GM12878 (cell line): ENCODE data around the gene VCAM1. TPM values are rescaled to one million over a fixed set of nuclear protein-coding genes. Genes with fewer than 3 reads are reported as not detected.

Experiments
- ATAC-seq: fragments of 200-7000 bp; cut with Tn5 transposase; 3 replicates; pipeline ENCODE4 v1.9.1; 2020; ENCODE audit warnings: mild to moderate bottlenecking, moderate library complexity
- BruUV-seq: library from RNA; stranded (reverse); fragments of 400-500 nt; replicated peaks from 2 replicates; lab custom pipeline; 2021; lab: Mats Ljungman, UMichigan
- CTCF ChIA-PET: fragments of 300-600 bp; sonication (Branson Sonifier 250); formaldehyde crosslinking; extraction: SDS; loops from one replicate; lab custom pipeline; 2021; ENCODE audit warnings: inconsistent platforms; lab: Yijun Ruan, JAX
- POLR2A ChIA-PET: fragments of 350-600 bp; formaldehyde crosslinking; extraction: SDS; loops from one replicate; lab custom pipeline; 2021; ENCODE audit warnings: inconsistent platforms; lab: Charles Lee
- RAD21 ChIA-PET: fragments of 300-600 bp; sonication (Branson Sonifier 250); formaldehyde crosslinking; loops from one replicate; lab custom pipeline; 2023; ENCODE audit warnings: antibody characterized with exemption; ENCODE audit not compliant: unreplicated experiment; lab: Charles Lee
- SMC1A ChIA-PET: fragments of 300-600 bp; sonication (Branson Sonifier 250); formaldehyde crosslinking; loops from one replicate; lab custom pipeline; 2023; ENCODE audit not compliant: unreplicated experiment, uncharacterized antibody; lab: Charles Lee
- DNase-seq: peaks from one replicate; pipeline ENCODE4 v3.0.0-alpha.2; 2011; ENCODE audit warnings: low read depth, low spot score
- FAIRE-seq: peaks from 3 replicates; lab custom pipeline; 2011; peaks lifted over from hg19 to GRCh38; lab: Jason Lieb, UNC
- H2AFZ ChIP-seq: 2 replicates; pipeline ENCODE4 v1.6.0; 2011; ENCODE audit warnings: low read depth, low read length, control low read depth; ENCODE audit not compliant: control insufficient read depth
- H3K27ac ChIP-seq: 2 replicates; pipeline ENCODE4 v1.5.1; 2011; ENCODE audit warnings: control low read depth; ENCODE audit not compliant: control insufficient read depth, insufficient read depth
- H3K27me3 ChIP-seq, 2 experiments: replicated peaks in 1 of 2; 2 replicates each; pipeline versions ENCODE4 v1.6.0 to v1.6.1; 2011; ENCODE audit warnings: low read length in 1 of 2; ENCODE audit not compliant: control insufficient read depth in 2 of 2, insufficient read depth in 2 of 2
- H3K36me3 ChIP-seq, 2 experiments: 2 replicates each; pipeline ENCODE4 v1.5.1; 2011; ENCODE audit warnings: low read length in 1 of 2; ENCODE audit not compliant: control insufficient read depth in 2 of 2, insufficient read depth in 2 of 2
- H3K4me1 ChIP-seq: 2 replicates; pipeline ENCODE4 v1.6.1; 2011; ENCODE audit warnings: mild to moderate bottlenecking, low read length, moderate library complexity, mixed read lengths; ENCODE audit not compliant: control insufficient read depth, insufficient read depth
- H3K4me2 ChIP-seq: 2 replicates; pipeline ENCODE4 v1.6.0; 2011; ENCODE audit warnings: control low read depth; ENCODE audit not compliant: control insufficient read depth, insufficient read depth
- H3K4me3 ChIP-seq: fragments of 200-600 bp; sonication (generic); 2 replicates; pipeline ENCODE4 v1.5.1; 2016
- H3K79me2 ChIP-seq: 2 replicates; pipeline ENCODE4 v1.6.0; 2011; ENCODE audit warnings: low read length; ENCODE audit not compliant: control insufficient read depth, insufficient read depth
- H3K9ac ChIP-seq: 2 replicates; pipeline ENCODE4 v1.8.0; 2011; ENCODE audit warnings: low read length, control low read depth, mixed read lengths; ENCODE audit not compliant: control insufficient read depth, insufficient read depth
- H3K9me3 ChIP-seq: replicated peaks from 3 replicates; pipeline ENCODE4 v1.5.1; 2011; ENCODE audit warnings: mild to moderate bottlenecking, low read length; ENCODE audit not compliant: control insufficient read depth, insufficient read depth
- H4K20me1 ChIP-seq: 2 replicates; pipeline ENCODE4 v1.6.0; 2011; ENCODE audit not compliant: control insufficient read depth, insufficient read depth
- CBX5 ChIP-seq: sonication (generic); IDR thresholded peaks from 2 replicates; pipeline ENCODE4 v1.6.1; 2016; ENCODE audit warnings: low read depth, moderate library complexity, mild to moderate bottlenecking, inconsistent platforms
- DPF2 ChIP-seq: fragments of 450-650 bp; IDR thresholded peaks from 2 replicates; pipeline ENCODE4 v1.6.1; 2017; ENCODE audit warnings: mild to moderate bottlenecking
- GABPA ChIP-seq: IDR thresholded peaks from 2 replicates; pipeline ENCODE4 v1.6.1; 2014; ENCODE audit warnings: antibody characterized with exemption, low read depth, mild to moderate bottlenecking, inconsistent platforms
- GATAD2B ChIP-seq: fragments of 450-650 bp; conservative IDR thresholded peaks from 2 replicates; pipeline ENCODE4 v1.6.1; 2017; ENCODE audit warnings: low read depth, mild to moderate bottlenecking, moderate library complexity
- NR2C1 ChIP-seq: fragments of 450-650 bp; IDR thresholded peaks from 2 replicates; pipeline ENCODE4 v1.6.1; 2017; ENCODE audit warnings: antibody characterized with exemption, mild to moderate bottlenecking, moderate library complexity
- PML ChIP-seq: IDR thresholded peaks from 2 replicates; pipeline ENCODE4 v1.6.1; 2012; ENCODE audit warnings: low read length, inconsistent platforms
- SRF ChIP-seq, 2 experiments: IDR thresholded peaks; 2 replicates each; pipeline ENCODE4 v1.6.1; 2011; ENCODE audit warnings: low read depth in 2 of 2, low read length in 2 of 2, mild to moderate bottlenecking in 1 of 2, moderate library complexity in 1 of 2
- TCF3 ChIP-seq: IDR thresholded peaks from 2 replicates; pipeline ENCODE4 v1.6.1; 2012; ENCODE audit warnings: low read depth, mild to moderate bottlenecking, low read length, borderline replicate concordance; ENCODE audit not compliant: insufficient read depth
- ZBED1 ChIP-seq: IDR thresholded peaks from 2 replicates; pipeline ENCODE4 v1.6.1; 2016; ENCODE audit warnings: borderline replicate concordance
- WGBS: methylation state at CpG from one replicate; pipeline ENCODE4 v1.1.6; 2016; ENCODE audit warnings: low lambda C conversion rate; ENCODE audit not compliant: insufficient replicate concordance, insufficient coverage; ENCODE audit errors: missing lambda C conversion rate; 5-methylcytosine and 5-hydroxymethylcytosine counted together
- in situ Hi-C: fragments of 300-500 bp; cut with MboI; formaldehyde crosslinking; loops from 9 replicates; pipeline ENCODE4 v1.14.3; 2018; ENCODE audit warnings: mixed read lengths
- intact Hi-C: fragments of 100-400 bp; cut with micrococcal nuclease; formaldehyde crosslinking; loops from one replicate; pipeline ENCODE4 v1.14.2; 2022; ENCODE audit not compliant: unreplicated experiment
- polyA plus RNA-seq, 11 experiments: library from polyadenylated mRNA; depleted of rRNA in 4 of 11; unstranded in 6 of 11; stranded (reverse) in 5 of 11; fragments of >200 nt; fragmentation: Nextera tagmentation in 4 of 11; fragmentation: Illumina TruSeq in 1 of 11; extraction: Ambion mirVana in 4 of 11; extraction: Trizol in 1 of 11; gene quantifications; 1 replicate in 1 of 11; 2 replicates in 10 of 11; pipeline versions ENCODE4 v1.2.1 to v1.2.3, GENCODE V29; 2011 to 2016; ENCODE audit warnings: inconsistent platforms in 2 of 11, missing spikeins in 2 of 11, low read depth in 1 of 11
- total RNA-seq, 4 experiments: library from RNA; depleted of rRNA in 3 of 4; stranded (reverse); fragments of >200 nt in 3 of 4; fragmentation: Illumina TruSeq in 1 of 4; extraction: Trizol in 1 of 4; gene quantifications; 2 replicates each; pipeline versions ENCODE4 v1.2.1 to v1.2.3, GENCODE V29; 2013 to 2021
- TF ChIP-seq, protein P1 (sequence below): fragments of 450-650 bp; IDR thresholded peaks from 2 replicates; pipeline ENCODE4 v1.6.1; 2017; ENCODE audit warnings: low read depth, mild to moderate bottlenecking, moderate library complexity
- TF ChIP-seq, protein P2 (sequence below): fragments of 150-350 bp; IDR thresholded peaks from 2 replicates; pipeline ENCODE4 v1.6.1; 2014; ENCODE audit warnings: mild to moderate bottlenecking, low read depth, low read length
- TF ChIP-seq, protein P3 (sequence below): IDR thresholded peaks from 2 replicates; pipeline ENCODE4 v1.6.1; 2011; ENCODE audit warnings: borderline replicate concordance, low read depth, mild to moderate bottlenecking, moderate library complexity, mixed read lengths, low read length; ENCODE audit not compliant: insufficient read depth; ENCODE audit errors: extremely low read length
- TF ChIP-seq, protein P4 (sequence below): fragments of 450-650 bp; IDR thresholded peaks from 2 replicates; pipeline ENCODE4 v1.6.1; 2016; ENCODE audit warnings: mild to moderate bottlenecking
- TF ChIP-seq, protein P5 (sequence below): IDR thresholded peaks from 2 replicates; pipeline ENCODE4 v1.6.1; 2011; ENCODE audit warnings: low read depth, mild to moderate bottlenecking, low read length, moderate library complexity, borderline replicate concordance; ENCODE audit errors: extremely low read depth

The VCAM1 gene
- total and polyA plus RNA-seq, 10 of the 15 experiments (the other 5 are each of a cell fraction or from before 2014, with no cell fraction given): 5.0 to 13.6 (median 7.4) TPM

DNA sequence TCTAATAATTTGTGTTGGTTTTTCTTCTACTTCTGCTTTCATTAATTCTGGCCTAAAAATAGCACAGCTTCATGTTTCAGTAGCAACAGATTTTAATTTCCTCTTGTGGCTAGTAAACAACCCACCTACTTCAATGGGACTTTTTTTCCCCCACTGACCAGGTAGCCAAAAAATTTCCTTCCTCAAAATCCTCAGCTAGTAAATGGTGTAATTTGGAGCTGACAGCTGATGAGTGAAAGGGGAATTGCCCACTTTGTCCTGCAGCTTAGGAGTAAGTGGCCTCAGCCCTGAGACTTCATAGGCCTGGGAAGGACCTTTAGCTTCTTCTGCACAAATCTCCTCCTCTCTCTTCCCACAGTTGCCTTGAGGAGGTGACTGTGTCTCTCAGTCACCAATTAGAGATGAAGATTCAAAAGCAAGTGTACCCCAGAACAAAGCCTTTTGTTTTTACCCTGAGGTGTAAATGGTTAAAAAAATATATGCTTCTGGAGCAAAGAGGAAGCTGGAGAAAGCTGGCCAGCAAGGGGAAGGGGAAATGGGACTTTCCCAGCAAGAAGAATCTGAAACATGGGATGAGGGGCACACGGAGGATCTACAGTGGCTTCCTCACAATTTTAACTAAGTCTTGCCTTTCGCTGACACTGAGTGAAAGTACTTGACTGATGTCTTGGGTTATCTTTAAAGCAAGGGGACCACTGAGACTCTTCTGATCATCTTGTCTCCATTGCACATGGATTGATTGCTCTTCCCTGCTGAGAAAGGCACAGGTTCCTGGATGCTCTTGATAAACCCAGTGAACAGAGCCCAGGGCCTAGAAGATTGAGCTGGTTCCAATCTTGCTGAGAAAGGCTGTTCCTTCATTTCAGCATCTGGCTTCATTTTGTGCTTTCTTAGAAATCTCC lies 35.8 kb upstream of the VCAM1 start (continued):
- TF ChIP-seq, protein P1, sequence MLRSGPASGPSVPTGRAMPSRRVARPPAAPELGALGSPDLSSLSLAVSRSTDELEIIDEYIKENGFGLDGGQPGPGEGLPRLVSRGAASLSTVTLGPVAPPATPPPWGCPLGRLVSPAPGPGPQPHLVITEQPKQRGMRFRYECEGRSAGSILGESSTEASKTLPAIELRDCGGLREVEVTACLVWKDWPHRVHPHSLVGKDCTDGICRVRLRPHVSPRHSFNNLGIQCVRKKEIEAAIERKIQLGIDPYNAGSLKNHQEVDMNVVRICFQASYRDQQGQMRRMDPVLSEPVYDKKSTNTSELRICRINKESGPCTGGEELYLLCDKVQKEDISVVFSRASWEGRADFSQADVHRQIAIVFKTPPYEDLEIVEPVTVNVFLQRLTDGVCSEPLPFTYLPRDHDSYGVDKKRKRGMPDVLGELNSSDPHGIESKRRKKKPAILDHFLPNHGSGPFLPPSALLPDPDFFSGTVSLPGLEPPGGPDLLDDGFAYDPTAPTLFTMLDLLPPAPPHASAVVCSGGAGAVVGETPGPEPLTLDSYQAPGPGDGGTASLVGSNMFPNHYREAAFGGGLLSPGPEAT: peak; percentile 38; the same call in 1 of the 2 replicates
- TF ChIP-seq, protein P2, sequence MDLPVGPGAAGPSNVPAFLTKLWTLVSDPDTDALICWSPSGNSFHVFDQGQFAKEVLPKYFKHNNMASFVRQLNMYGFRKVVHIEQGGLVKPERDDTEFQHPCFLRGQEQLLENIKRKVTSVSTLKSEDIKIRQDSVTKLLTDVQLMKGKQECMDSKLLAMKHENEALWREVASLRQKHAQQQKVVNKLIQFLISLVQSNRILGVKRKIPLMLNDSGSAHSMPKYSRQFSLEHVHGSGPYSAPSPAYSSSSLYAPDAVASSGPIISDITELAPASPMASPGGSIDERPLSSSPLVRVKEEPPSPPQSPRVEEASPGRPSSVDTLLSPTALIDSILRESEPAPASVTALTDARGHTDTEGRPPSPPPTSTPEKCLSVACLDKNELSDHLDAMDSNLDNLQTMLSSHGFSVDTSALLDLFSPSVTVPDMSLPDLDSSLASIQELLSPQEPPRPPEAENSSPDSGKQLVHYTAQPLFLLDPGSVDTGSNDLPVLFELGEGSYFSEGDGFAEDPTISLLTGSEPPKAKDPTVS: no peak
- TF ChIP-seq TCF3: no peak
- no peak for TF ChIP-seq PML

DNA sequence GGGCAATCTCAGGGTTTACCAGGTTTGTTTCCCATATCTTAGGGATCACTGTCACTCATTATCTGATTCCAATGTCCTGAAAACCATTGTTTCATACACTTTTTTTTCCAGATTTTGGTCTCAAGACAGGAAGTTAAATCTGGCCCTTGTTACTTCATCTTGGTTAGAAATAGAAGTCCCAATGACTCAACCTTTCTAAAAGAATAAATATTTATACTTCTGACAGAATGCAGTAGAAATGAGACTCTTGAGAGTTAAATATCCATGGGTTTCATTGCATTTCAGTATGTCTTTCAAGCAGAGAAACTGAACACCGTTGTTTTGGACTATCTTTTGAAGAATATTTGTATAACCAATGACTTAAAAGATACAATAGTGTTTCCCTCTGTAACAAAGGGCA lies 19.8 kb upstream of the VCAM1 start:
- DNase-seq (no peak), FAIRE-seq (no peak), ATAC-seq (no peak)
- Histone ChIP-seq H3K4me3 (no peak overlapping the region), H3K4me1 (no peaks in the 10 kb centered on the region), H2AFZ (no peak overlapping the region), H3K27me3 (0 out of 4 replicates have a peak, but pooled peaks cover 0 to 3% of the 10 kb centered on the region in 2 experiments), H3K9me3 (no peaks in the 10 kb centered on the region; the same call in 2 of the 3 replicates), H3K9ac (no peak overlapping the region), H4K20me1 (no peaks in the 10 kb centered on the region), H3K36me3 (no peaks in the 10 kb centered on the region), H3K27ac (no peak overlapping the region), H3K4me2 (no peak overlapping the region), H3K79me2 (no peaks in the 10 kb centered on the region)
- ChIA-PET CTCF (no interaction called here), RAD21 (no interaction called here), SMC1A (no interaction called here), POLR2A (no interaction called here)
- in situ Hi-C loops: no loop called here
- BruUV-seq: no TSS peak
- intact Hi-C loops: no loop called here
- WGBS: 10% methylated on average over 1 of the region's 1 CpG
- TF ChIP-seq, protein P3, sequence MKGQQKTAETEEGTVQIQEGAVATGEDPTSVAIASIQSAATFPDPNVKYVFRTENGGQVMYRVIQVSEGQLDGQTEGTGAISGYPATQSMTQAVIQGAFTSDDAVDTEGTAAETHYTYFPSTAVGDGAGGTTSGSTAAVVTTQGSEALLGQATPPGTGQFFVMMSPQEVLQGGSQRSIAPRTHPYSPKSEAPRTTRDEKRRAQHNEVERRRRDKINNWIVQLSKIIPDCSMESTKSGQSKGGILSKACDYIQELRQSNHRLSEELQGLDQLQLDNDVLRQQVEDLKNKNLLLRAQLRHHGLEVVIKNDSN: no peak
- TF ChIP-seq GATAD2B: no peak
- TF ChIP-seq CBX5: no peak
- no peak for TF ChIP-seq SRF (IDR thresholded peaks at IDR 0.05; ENCODE audit: low read depth in 2 of 2, low read length in 2 of 2)
- TF ChIP-seq, protein P4, sequence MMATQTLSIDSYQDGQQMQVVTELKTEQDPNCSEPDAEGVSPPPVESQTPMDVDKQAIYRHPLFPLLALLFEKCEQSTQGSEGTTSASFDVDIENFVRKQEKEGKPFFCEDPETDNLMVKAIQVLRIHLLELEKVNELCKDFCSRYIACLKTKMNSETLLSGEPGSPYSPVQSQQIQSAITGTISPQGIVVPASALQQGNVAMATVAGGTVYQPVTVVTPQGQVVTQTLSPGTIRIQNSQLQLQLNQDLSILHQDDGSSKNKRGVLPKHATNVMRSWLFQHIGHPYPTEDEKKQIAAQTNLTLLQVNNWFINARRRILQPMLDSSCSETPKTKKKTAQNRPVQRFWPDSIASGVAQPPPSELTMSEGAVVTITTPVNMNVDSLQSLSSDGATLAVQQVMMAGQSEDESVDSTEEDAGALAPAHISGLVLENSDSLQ: no peak
- TF ChIP-seq GABPA: no peak
- TF ChIP-seq ZBED1: no peak
- no peak for TF ChIP-seq NR2C1
- TF ChIP-seq DPF2: no peak
- TF ChIP-seq, protein P5, sequence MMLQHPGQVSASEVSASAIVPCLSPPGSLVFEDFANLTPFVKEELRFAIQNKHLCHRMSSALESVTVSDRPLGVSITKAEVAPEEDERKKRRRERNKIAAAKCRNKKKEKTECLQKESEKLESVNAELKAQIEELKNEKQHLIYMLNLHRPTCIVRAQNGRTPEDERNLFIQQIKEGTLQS: no peak
